HepG2 (cell line): ENCODE data around the gene KHNYN. TPM values are rescaled to one million over a fixed set of nuclear protein-coding genes. Genes with fewer than 3 reads are reported as not detected.
A peak's percentile ranks its signal among the peaks of the same experiment; 100 is the strongest.

Experiments used
- ATF5 ChIP-seq: sonication (generic); formaldehyde crosslinking; IDR thresholded peaks from 2 replicates; pipeline ENCODE4 v1.4.0; 2020; ENCODE audit warnings: mild to moderate bottlenecking, low read depth, missing genetic modification reagents
- BRF2 ChIP-seq: sonication (generic); formaldehyde crosslinking; IDR thresholded peaks from 2 replicates; pipeline ENCODE4 v1.8.1; 2022; ENCODE audit warnings: mild to moderate bottlenecking, missing genetic modification reagents
- CC2D1A ChIP-seq: sonication (generic); formaldehyde crosslinking; IDR thresholded peaks from 2 replicates; pipeline ENCODE4 v1.8.1; 2023; ENCODE audit warnings: mild to moderate bottlenecking, missing genetic modification reagents
- CHD2 ChIP-seq: IDR thresholded peaks from 2 replicates; pipeline ENCODE4 v1.6.1; 2011; ENCODE audit warnings: low read depth, low read length, improper control_type of control experiment
- CREB3 ChIP-seq: sonication (generic); formaldehyde crosslinking; IDR thresholded peaks from 2 replicates; pipeline ENCODE4 v1.5.0; 2020; ENCODE audit warnings: missing genetic modification reagents
- CTCF ChIP-seq: sonication (generic); formaldehyde crosslinking; IDR thresholded peaks from 2 replicates; pipeline ENCODE4 v1.5.0; 2020; ENCODE audit warnings: mild to moderate bottlenecking, missing genetic modification reagents, moderate library complexity
- ELK4 ChIP-seq: sonication (generic); formaldehyde crosslinking; IDR thresholded peaks from 2 replicates; pipeline ENCODE4 v1.9.0; 2021; ENCODE audit warnings: missing genetic modification reagents, borderline replicate concordance
- NFIB ChIP-seq: sonication (generic); formaldehyde crosslinking; IDR thresholded peaks from 2 replicates; pipeline ENCODE4 v1.9.0; 2021; ENCODE audit warnings: missing genetic modification reagents, mild to moderate bottlenecking, borderline replicate concordance
- NFYC ChIP-seq: IDR thresholded peaks from 2 replicates; pipeline ENCODE4 v1.6.1; 2016; ENCODE audit warnings: missing genetic modification reagents, missing compliant biosample characterization
- RELA ChIP-seq: sonication (generic); formaldehyde crosslinking; IDR thresholded peaks from 2 replicates; pipeline ENCODE4 v1.4.0; 2020; ENCODE audit warnings: missing genetic modification reagents
- RFX1 ChIP-seq: fragments of 450-650 bp; IDR thresholded peaks from 2 replicates; pipeline ENCODE4 v1.6.1; 2017
- THAP8 ChIP-seq: sonication (generic); formaldehyde crosslinking; IDR thresholded peaks from 2 replicates; pipeline ENCODE4 v1.5.1; 2020; ENCODE audit warnings: missing genetic modification reagents, mild to moderate bottlenecking, borderline replicate concordance
- TRIM24 ChIP-seq: sonication (generic); formaldehyde crosslinking; IDR thresholded peaks from 2 replicates; pipeline ENCODE4 v1.8.0; 2022; ENCODE audit warnings: mild to moderate bottlenecking, missing genetic modification reagents
- ZIK1 ChIP-seq: sonication (generic); formaldehyde crosslinking; IDR thresholded peaks from 2 replicates; pipeline ENCODE4 v1.5.0; 2020; ENCODE audit warnings: mild to moderate bottlenecking, low read depth, missing genetic modification reagents, borderline replicate concordance
- ZMYM2 ChIP-seq: sonication (generic); formaldehyde crosslinking; IDR thresholded peaks from 2 replicates; pipeline ENCODE4 v1.8.0; 2022; ENCODE audit warnings: mild to moderate bottlenecking, missing genetic modification reagents
- ZNF430 ChIP-seq: sonication (generic); formaldehyde crosslinking; IDR thresholded peaks from 2 replicates; pipeline ENCODE4 v1.9.0; 2021; ENCODE audit warnings: mild to moderate bottlenecking, missing genetic modification reagents
- ZNF431 ChIP-seq: sonication (generic); formaldehyde crosslinking; IDR thresholded peaks from 2 replicates; pipeline ENCODE4 v1.9.0; 2022; ENCODE audit warnings: missing genetic modification reagents, low read depth, mild to moderate bottlenecking, borderline replicate concordance
- ZNF674 ChIP-seq: sonication (generic); formaldehyde crosslinking; IDR thresholded peaks from 2 replicates; pipeline ENCODE4 v1.5.0; 2020; ENCODE audit warnings: low read depth, mild to moderate bottlenecking, missing genetic modification reagents
- ZNF749 ChIP-seq: sonication (generic); formaldehyde crosslinking; IDR thresholded peaks from 2 replicates; pipeline ENCODE4 v1.8.0; 2022; ENCODE audit warnings: mild to moderate bottlenecking, missing genetic modification reagents, moderate library complexity, borderline replicate concordance
- ZNF800 ChIP-seq: sonication (generic); formaldehyde crosslinking; IDR thresholded peaks from 2 replicates; pipeline ENCODE4 v1.4.0; 2020; ENCODE audit warnings: missing genetic modification reagents
- polyA plus RNA-seq, 8 experiments: library from polyadenylated mRNA; depleted of rRNA in 3 of 8; stranded (reverse) in 7 of 8; unstranded in 1 of 8; fragments of >200 nt; fragmentation: Illumina TruSeq in 4 of 8; extraction: Trizol in 4 of 8; gene quantifications; 2 replicates each; pipeline versions ENCODE4 v1.2.1 to v1.2.3, GENCODE V29; 2011 to 2016; ENCODE audit warnings: low read depth in 4 of 8, missing spikeins in 1 of 8, mixed read lengths in 1 of 8; ENCODE audit not compliant: insufficient read depth in 1 of 8
- total RNA-seq, 5 experiments: library from RNA; depleted of rRNA; stranded (reverse); fragments of >200 nt; fragmentation: Illumina TruSeq; extraction: Trizol; gene quantifications; 2 replicates each; pipeline ENCODE4 v1.2.3, GENCODE V29; 2016; ENCODE audit warnings: low read depth in 1 of 5

KHNYN gene
- total and polyA plus RNA-seq, 2 of the 13 experiments (the other 11 are each of a cell fraction or from before 2014, with no cell fraction given) = 52.8 to 75.7 TPM

- TF ChIP-seq CTCF (CRISPR knock-in tag) = 0 out of 2 replicates have a peak, but pooled peaks have one; percentile 11
- TF ChIP-seq ZIK1 = no peak
- TF ChIP-seq ZNF674 = no peak
- no peak for TF ChIP-seq ATF5
- no peak for TF ChIP-seq RELA (CRISPR knock-in tag)
- no peak for TF ChIP-seq BRF2 (CRISPR knock-in tag)
- no peak for TF ChIP-seq CC2D1A (CRISPR knock-in tag)
- no peak for TF ChIP-seq ZNF430
- no peak for TF ChIP-seq THAP8 (CRISPR knock-in tag)
- TF ChIP-seq NFYC (CRISPR knock-in tag) = 0 out of 2 replicates have a peak, but pooled peaks have one; percentile 25
- 0 out of 2 replicates have a peak, but pooled peaks have one; percentile 29 for TF ChIP-seq ZMYM2 (CRISPR knock-in tag)
- no peak for TF ChIP-seq ZNF800 (CRISPR knock-in tag)
- no peak for TF ChIP-seq CREB3
- no peak for TF ChIP-seq ZNF749 (CRISPR knock-in tag)
- TF ChIP-seq TRIM24 = peak; percentile 46; the same call in 1 of the 2 replicates
- TF ChIP-seq NFIB (CRISPR knock-in tag) = no peak
- no peak for TF ChIP-seq CHD2
- TF ChIP-seq ELK4 (CRISPR knock-in tag) = no peak
- TF ChIP-seq ZNF431 = no peak
- no peak for TF ChIP-seq RFX1
Observed at GRCh38 chr14:24392325-24393091, 37.2 kb upstream of the KHNYN start (continued).
